Mesothelial cell of epicardium (in vitro differentiated cells): ENCODE measurements around the gene ZC3H12A. TPM values are rescaled to one million over a fixed set of nuclear protein-coding genes. Genes with fewer than 3 reads are reported as not detected.

Experiments used
- DNase-seq, 2 experiments: peaks; one replicate each; pipeline ENCODE4 v3.0.0; 2021; ENCODE audit warnings: low spot score in 2 of 2; ENCODE audit not compliant: unreplicated experiment in 2 of 2
- H3K27ac Mint-ChIP-seq: 2 replicates; pipeline ENCODE4 v1.8.0; 2021; ENCODE audit warnings: mixed read lengths
- H3K27me3 Mint-ChIP-seq: 2 replicates; pipeline ENCODE4 v1.8.0; 2021; ENCODE audit warnings: low read depth, mixed read lengths
- H3K36me3 Mint-ChIP-seq: 2 replicates; pipeline ENCODE4 v1.8.0; 2021; ENCODE audit warnings: mixed read lengths
- H3K4me1 Mint-ChIP-seq: 2 replicates; pipeline ENCODE4 v1.8.0; 2021; ENCODE audit warnings: mixed read lengths
- H3K4me3 Mint-ChIP-seq: 2 replicates; pipeline ENCODE4 v1.8.0; 2021; ENCODE audit warnings: mild to moderate bottlenecking, moderate library complexity, mixed read lengths
- H3K9me3 Mint-ChIP-seq: 2 replicates; pipeline ENCODE4 v1.8.0; 2021; ENCODE audit warnings: mixed read lengths
- total RNA-seq: library from RNA; stranded (reverse); gene quantifications from 3 replicates; pipeline ENCODE4 v1.2.1, GENCODE V29; 2021
- TF ChIP-seq, protein P1 (sequence below): fragments of 200-600 bp; sonication (generic); IDR thresholded peaks from one replicate; pipeline ENCODE4 v1.5.0; 2021; ENCODE audit warnings: antibody characterized with exemption; ENCODE audit not compliant: unreplicated experiment

The ZC3H12A gene
- total RNA-seq, 1 donor from 2014 or later = 8.9 TPM

- Mint-ChIP-seq H3K4me3 (no peak overlapping the region), H3K27ac (no peak overlapping the region), H3K36me3 (peaks cover 24% of the 10 kb centered on the region), H3K27me3 (no peaks in the 10 kb centered on the region), H3K4me1 (peaks cover 10% of the 10 kb centered on the region), H3K9me3 (no peaks in the 10 kb centered on the region)
- TF ChIP-seq, protein P1, sequence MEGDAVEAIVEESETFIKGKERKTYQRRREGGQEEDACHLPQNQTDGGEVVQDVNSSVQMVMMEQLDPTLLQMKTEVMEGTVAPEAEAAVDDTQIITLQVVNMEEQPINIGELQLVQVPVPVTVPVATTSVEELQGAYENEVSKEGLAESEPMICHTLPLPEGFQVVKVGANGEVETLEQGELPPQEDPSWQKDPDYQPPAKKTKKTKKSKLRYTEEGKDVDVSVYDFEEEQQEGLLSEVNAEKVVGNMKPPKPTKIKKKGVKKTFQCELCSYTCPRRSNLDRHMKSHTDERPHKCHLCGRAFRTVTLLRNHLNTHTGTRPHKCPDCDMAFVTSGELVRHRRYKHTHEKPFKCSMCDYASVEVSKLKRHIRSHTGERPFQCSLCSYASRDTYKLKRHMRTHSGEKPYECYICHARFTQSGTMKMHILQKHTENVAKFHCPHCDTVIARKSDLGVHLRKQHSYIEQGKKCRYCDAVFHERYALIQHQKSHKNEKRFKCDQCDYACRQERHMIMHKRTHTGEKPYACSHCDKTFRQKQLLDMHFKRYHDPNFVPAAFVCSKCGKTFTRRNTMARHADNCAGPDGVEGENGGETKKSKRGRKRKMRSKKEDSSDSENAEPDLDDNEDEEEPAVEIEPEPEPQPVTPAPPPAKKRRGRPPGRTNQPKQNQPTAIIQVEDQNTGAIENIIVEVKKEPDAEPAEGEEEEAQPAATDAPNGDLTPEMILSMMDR = no peak
- no peak for DNase-seq
Observed at GRCh38 chr1:37493336-37494098, 19.1 kb downstream of the ZC3H12A start.

- H3K4me1 Mint-ChIP-seq = peaks cover 10% of the 10 kb centered on the region
- H3K9me3 Mint-ChIP-seq = no peaks in the 10 kb centered on the region
- H3K27me3 Mint-ChIP-seq = no peaks in the 10 kb centered on the region
- TF ChIP-seq, protein P1 = no peak
- no peak overlapping the region for H3K4me3 Mint-ChIP-seq
- DNase-seq = no peak
- H3K27ac Mint-ChIP-seq = peak overlapping the region; percentile 85
- H3K36me3 Mint-ChIP-seq = peaks cover 22% of the 10 kb centered on the region
Observed at GRCh38 chr1:37495875-37496274, 21.5 kb downstream of the ZC3H12A start.

- Mint-ChIP-seq H3K27ac (no peak overlapping the region), H3K36me3 (peaks cover 28% of the 10 kb centered on the region), H3K4me1 (peaks cover 10% of the 10 kb centered on the region), H3K4me3 (no peak overlapping the region), H3K27me3 (no peaks in the 10 kb centered on the region), H3K9me3 (no peaks in the 10 kb centered on the region)
- TF ChIP-seq, protein P1 = no peak
- DNase-seq = no peak
Observed at GRCh38 chr1:37497832-37498231, 23.5 kb downstream of the ZC3H12A start.

DNA sequence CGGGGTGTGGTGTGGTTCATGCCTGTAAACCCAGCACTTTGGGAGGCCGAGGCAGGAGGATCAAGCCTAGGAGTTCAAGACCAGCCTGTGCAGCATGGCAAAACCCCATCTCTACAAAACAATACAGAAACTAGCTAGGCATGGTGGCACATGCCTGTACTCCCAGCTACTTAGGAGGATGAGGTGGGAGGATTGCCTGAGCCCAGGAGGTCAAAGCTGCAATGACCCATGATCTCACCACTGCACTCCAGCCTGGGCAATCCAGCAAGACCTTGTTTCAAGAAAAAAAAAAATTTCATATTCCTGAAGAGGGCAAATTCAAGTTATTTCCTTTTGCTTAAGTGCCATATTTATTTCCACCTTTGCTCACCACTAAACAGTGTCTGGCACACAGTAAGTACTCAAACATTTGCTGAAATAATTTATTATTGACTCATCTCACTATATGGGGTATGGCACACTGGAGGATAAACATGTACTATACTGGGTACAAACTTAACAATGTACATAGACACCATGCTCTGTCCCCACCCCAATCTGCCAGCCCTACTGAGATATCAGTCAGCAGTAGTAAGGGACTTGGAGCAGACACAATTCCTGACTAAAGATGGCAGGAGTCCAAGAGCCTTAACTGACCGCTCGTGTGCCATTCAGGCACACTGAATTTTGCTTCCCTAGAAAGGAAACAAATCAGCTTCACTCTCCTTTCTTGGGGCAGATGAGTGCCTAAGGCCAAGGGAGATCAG, 24.7 kb downstream of the ZC3H12A start:
- no peaks in the 10 kb centered on the region for H3K27me3 Mint-ChIP-seq
- no peak overlapping the region for H3K27ac Mint-ChIP-seq
- TF ChIP-seq, protein P1 = no peak
- peaks cover 10% of the 10 kb centered on the region for H3K4me1 Mint-ChIP-seq
- DNase-seq = no peak
- no peaks in the 10 kb centered on the region for H3K9me3 Mint-ChIP-seq
- H3K36me3 Mint-ChIP-seq = peaks cover 18% of the 10 kb centered on the region
- no peak overlapping the region for H3K4me3 Mint-ChIP-seq

- Mint-ChIP-seq H3K4me1 (no peaks in the 10 kb centered on the region), H3K4me3 (no peak overlapping the region), H3K36me3 (peaks cover 29% of the 10 kb centered on the region), H3K27me3 (no peaks in the 10 kb centered on the region), H3K9me3 (no peaks in the 10 kb centered on the region), H3K27ac (no peak overlapping the region)
- TF ChIP-seq, protein P1 = no peak
- no peak for DNase-seq
Observed at GRCh38 chr1:37501661-37502060, 27.3 kb downstream of the ZC3H12A start.
